Neural cell (in vitro differentiated cells): ENCODE results near the gene CCDC74A.
"Not testable (repeated sequence)": the region's sequence is repeated elsewhere in the genome, so short reads cannot be mapped to it uniquely, and the experiment has no call there.

ENCODE experiments used
- EP300 ChIP-seq: fragments of 450-650 bp; conservative IDR thresholded peaks from 2 replicates; pipeline ENCODE4 v1.6.1; 2014; ENCODE audit warnings: antibody characterized with exemption, mild to moderate bottlenecking, moderate library complexity; ENCODE audit not compliant: poor library complexity, severe bottlenecking
- EZH2 ChIP-seq: fragments of 200-600, 300-800 bp; shearing (Covaris generic), sonication (generic); IDR thresholded peaks from 2 replicates; pipeline ENCODE4 v1.6.1; 2014; ENCODE audit warnings: antibody characterized with exemption, low read length, borderline replicate concordance, mild to moderate bottlenecking; ENCODE audit not compliant: insufficient read depth, poor library complexity, severe bottlenecking
- POLR2AphosphoS5 ChIP-seq: IDR thresholded peaks from 2 replicates; pipeline ENCODE4 v1.6.1; 2012
- RAD21 ChIP-seq: fragments of 450-650 bp; conservative IDR thresholded peaks from 2 replicates; pipeline ENCODE4 v1.6.1; 2014; ENCODE audit warnings: antibody characterized with exemption, mild to moderate bottlenecking, moderate library complexity
- SMC3 ChIP-seq: fragments of 450-650 bp; conservative IDR thresholded peaks from 2 replicates; pipeline ENCODE4 v1.6.1; 2014; ENCODE audit warnings: antibody characterized with exemption, mild to moderate bottlenecking, moderate library complexity; ENCODE audit not compliant: poor library complexity
- TAF1 ChIP-seq: IDR thresholded peaks from 2 replicates; pipeline ENCODE4 v1.6.1; 2012; ENCODE audit warnings: low read depth
- TF ChIP-seq, protein P1 (sequence below): fragments of 450-650 bp; IDR thresholded peaks from 2 replicates; pipeline ENCODE4 v1.5.1; 2014; ENCODE audit warnings: antibody characterized with exemption, mild to moderate bottlenecking, moderate library complexity; ENCODE audit not compliant: poor library complexity, severe bottlenecking
- TF ChIP-seq, protein P2 (sequence below): IDR thresholded peaks from 2 replicates; pipeline ENCODE4 v1.6.1; 2012; ENCODE audit warnings: borderline replicate concordance

DNA sequence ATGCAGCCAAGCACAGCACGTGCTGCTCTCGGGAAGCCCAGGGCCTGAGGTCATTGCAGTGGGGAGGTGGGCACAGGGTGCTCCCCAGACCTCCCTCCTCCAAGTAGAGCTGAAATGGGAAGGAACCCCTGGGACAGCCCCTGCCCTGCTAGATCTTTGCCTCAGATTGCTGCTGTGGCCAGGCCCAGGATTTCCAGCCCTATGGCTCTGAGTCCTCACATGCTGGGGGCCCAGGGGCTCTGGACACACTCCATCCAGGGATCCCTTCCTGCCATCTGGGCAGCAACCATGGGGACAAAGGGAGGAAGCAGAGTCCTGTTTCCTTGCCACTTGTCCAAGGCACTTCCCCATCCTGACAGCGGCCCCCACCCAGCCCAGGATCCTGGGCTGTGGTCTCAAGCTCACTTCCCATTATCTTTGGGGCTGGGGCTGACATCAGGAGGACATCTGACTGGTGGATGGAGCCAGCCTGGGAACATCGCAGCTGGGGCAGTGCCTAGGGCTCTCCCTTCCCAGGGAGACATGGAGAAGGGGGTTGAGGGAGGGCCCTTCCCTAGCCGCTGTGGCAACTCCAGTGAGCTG lies 2.3 kb downstream of the CCDC74A start:
- TF ChIP-seq, protein P1, sequence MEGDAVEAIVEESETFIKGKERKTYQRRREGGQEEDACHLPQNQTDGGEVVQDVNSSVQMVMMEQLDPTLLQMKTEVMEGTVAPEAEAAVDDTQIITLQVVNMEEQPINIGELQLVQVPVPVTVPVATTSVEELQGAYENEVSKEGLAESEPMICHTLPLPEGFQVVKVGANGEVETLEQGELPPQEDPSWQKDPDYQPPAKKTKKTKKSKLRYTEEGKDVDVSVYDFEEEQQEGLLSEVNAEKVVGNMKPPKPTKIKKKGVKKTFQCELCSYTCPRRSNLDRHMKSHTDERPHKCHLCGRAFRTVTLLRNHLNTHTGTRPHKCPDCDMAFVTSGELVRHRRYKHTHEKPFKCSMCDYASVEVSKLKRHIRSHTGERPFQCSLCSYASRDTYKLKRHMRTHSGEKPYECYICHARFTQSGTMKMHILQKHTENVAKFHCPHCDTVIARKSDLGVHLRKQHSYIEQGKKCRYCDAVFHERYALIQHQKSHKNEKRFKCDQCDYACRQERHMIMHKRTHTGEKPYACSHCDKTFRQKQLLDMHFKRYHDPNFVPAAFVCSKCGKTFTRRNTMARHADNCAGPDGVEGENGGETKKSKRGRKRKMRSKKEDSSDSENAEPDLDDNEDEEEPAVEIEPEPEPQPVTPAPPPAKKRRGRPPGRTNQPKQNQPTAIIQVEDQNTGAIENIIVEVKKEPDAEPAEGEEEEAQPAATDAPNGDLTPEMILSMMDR: not testable (repeated sequence)
- TF ChIP-seq POLR2AphosphoS5, EP300, RAD21, SMC3, EZH2, TAF1: not testable (repeated sequence)
- TF ChIP-seq, protein P2, sequence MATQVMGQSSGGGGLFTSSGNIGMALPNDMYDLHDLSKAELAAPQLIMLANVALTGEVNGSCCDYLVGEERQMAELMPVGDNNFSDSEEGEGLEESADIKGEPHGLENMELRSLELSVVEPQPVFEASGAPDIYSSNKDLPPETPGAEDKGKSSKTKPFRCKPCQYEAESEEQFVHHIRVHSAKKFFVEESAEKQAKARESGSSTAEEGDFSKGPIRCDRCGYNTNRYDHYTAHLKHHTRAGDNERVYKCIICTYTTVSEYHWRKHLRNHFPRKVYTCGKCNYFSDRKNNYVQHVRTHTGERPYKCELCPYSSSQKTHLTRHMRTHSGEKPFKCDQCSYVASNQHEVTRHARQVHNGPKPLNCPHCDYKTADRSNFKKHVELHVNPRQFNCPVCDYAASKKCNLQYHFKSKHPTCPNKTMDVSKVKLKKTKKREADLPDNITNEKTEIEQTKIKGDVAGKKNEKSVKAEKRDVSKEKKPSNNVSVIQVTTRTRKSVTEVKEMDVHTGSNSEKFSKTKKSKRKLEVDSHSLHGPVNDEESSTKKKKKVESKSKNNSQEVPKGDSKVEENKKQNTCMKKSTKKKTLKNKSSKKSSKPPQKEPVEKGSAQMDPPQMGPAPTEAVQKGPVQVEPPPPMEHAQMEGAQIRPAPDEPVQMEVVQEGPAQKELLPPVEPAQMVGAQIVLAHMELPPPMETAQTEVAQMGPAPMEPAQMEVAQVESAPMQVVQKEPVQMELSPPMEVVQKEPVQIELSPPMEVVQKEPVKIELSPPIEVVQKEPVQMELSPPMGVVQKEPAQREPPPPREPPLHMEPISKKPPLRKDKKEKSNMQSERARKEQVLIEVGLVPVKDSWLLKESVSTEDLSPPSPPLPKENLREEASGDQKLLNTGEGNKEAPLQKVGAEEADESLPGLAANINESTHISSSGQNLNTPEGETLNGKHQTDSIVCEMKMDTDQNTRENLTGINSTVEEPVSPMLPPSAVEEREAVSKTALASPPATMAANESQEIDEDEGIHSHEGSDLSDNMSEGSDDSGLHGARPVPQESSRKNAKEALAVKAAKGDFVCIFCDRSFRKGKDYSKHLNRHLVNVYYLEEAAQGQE: not testable (repeated sequence)
